Karpas-422 (cell line): Measurements from ENCODE around the gene ZNF215. TPM values are rescaled to one million over a fixed set of nuclear protein-coding genes. Genes with fewer than 3 reads are reported as not detected.

ENCODE experiments used
- DNase-seq: peaks from one replicate; pipeline ENCODE4 v3.0.0-alpha.2; 2015
- H2AFZ ChIP-seq: fragments of 200-600 bp; sonication (generic); 2 replicates; pipeline ENCODE4 v1.6.1; 2014; ENCODE audit warnings: antibody characterized with exemption, low read length, mixed read lengths
- H3K27ac ChIP-seq: fragments of 200-600 bp; sonication (generic); 2 replicates; pipeline ENCODE4 v1.5.1; 2014; ENCODE audit warnings: mild to moderate bottlenecking, low read length, moderate library complexity
- H3K27me3 ChIP-seq: fragments of 200-600 bp; sonication (generic); 2 replicates; pipeline ENCODE4 v1.6.1; 2014; ENCODE audit warnings: low read length, mixed read lengths
- H3K36me3 ChIP-seq: fragments of 200-600 bp; sonication (generic); 2 replicates; pipeline ENCODE4 v1.6.1; 2014; ENCODE audit warnings: low read length, mixed read lengths; ENCODE audit not compliant: insufficient read depth
- H3K4me1 ChIP-seq: fragments of 200-600 bp; sonication (generic); 2 replicates; pipeline ENCODE4 v1.6.1; 2014; ENCODE audit warnings: mild to moderate bottlenecking, low read length, mixed read lengths
- H3K4me2 ChIP-seq: fragments of 200-600 bp; sonication (generic); 2 replicates; pipeline ENCODE4 v1.6.1; 2014; ENCODE audit warnings: low read length, low read depth, mild to moderate bottlenecking; ENCODE audit not compliant: poor library complexity, severe bottlenecking
- H3K4me3 ChIP-seq: fragments of 200-600 bp; sonication (generic); 2 replicates; pipeline ENCODE4 v1.5.1; 2014; ENCODE audit warnings: mild to moderate bottlenecking, antibody characterized with exemption, low read length, mixed read lengths
- H3K79me2 ChIP-seq: fragments of 200-600 bp; sonication (generic); 2 replicates; pipeline ENCODE4 v1.6.1; 2014; ENCODE audit warnings: mild to moderate bottlenecking, low read length, mixed read lengths
- H3K9ac ChIP-seq: fragments of 200-600 bp; sonication (generic); 2 replicates; pipeline ENCODE4 v1.6.0; 2014; ENCODE audit warnings: low read length
- H3K9me2 ChIP-seq: fragments of 200-600 bp; sonication (generic), shearing (Covaris generic); replicated peaks from 2 replicates; pipeline ENCODE4 v1.6.0; 2014; ENCODE audit warnings: mild to moderate bottlenecking, low read length, moderate library complexity; ENCODE audit not compliant: insufficient read depth
- H3K9me3 ChIP-seq: fragments of 300-700, 200-600 bp; sonication (generic); 2 replicates; pipeline ENCODE4 v1.6.1; 2014; ENCODE audit warnings: low read length, mixed read lengths
- H4K20me1 ChIP-seq: fragments of 200-600 bp; sonication (generic); 2 replicates; pipeline ENCODE4 v1.6.1; 2014; ENCODE audit warnings: mild to moderate bottlenecking, antibody characterized with exemption, low read length, low read depth; ENCODE audit not compliant: insufficient read depth
- total RNA-seq: library from RNA; depleted of rRNA; stranded (reverse); fragments of >200 nt; shearing (Covaris generic); gene quantifications from 2 replicates; pipeline ENCODE4 v1.2.3, GENCODE V29; 2014; ENCODE audit warnings: low replicate concordance

Gene ZNF215
- total RNA-seq, 1 experiment from 2014 or later, result 26.9 TPM

DNA sequence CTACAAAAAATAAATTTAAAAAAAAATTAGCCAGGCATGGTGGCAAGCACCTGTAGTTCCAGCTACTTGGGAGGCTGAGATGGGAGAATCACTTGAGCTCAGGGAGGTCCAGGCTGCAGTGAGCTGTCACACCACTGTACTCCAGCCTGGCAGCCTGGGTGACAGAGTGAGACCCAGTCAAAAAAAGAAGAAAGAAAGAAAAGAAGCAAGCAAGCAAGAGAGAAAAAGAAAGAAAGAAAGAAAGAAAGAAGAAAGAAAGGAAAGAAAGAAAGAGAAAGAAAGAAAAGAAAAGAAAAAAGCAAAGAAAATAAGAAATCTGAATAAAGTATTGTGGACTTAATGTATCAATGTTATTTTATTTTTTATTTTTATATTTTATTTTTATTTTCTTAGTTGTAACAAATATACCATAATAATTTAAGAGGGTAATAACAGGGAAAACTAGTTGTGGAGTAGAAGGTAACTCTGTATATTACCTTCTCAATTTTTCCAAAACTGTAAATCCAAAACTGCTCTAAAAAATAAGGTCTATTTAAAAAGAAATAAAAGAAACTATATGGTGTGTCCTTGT lies 1.1 kb upstream of the ZNF215 start:
- no peaks in the 10 kb centered on the region for H3K9me3 ChIP-seq
- H3K27me3 ChIP-seq, result no peaks in the 10 kb centered on the region
- no peaks in the 10 kb centered on the region for H3K9me2 ChIP-seq
- H3K4me1 ChIP-seq, result peaks cover 25% of the 10 kb centered on the region
- H3K4me3 ChIP-seq, result no peak overlapping the region
- H2AFZ ChIP-seq, result no peak overlapping the region
- H3K36me3 ChIP-seq, result peaks cover 11% of the 10 kb centered on the region; the same call in 1 of the 2 replicates
- no peak overlapping the region for H3K4me2 ChIP-seq
- DNase-seq, result no peak
- H3K9ac ChIP-seq, result no peak overlapping the region
- no peaks in the 10 kb centered on the region for H4K20me1 ChIP-seq
- H3K27ac ChIP-seq, result no peak overlapping the region
- H3K79me2 ChIP-seq, result peaks cover 17% of the 10 kb centered on the region

DNA sequence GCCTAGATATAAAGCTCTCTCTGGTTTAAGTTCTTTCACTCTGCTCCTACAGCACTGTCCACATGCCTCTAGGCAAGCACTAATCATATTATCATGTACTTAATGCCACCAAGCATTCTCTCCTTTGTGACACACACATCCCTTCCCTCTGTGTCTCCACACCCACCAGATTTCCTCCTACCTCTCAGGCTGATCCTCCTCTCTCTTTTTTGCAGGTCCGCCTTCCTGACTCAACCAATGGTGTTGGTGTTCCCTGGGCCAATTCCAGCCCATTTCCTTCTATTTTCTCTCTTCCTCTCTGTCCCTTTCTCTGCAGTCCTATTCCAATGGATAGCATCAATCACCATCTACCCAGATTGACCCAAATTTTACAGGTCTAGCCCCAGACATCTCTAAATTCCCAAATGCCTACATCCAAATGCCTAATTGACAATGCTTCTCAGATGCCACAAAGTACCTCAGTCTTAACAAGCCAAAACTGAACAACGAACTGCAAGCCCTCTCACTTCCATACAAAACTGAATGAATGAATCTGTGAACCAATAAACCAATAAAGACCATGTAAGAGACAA lies 504 bp upstream of the ZNF215 start:
- Histone ChIP-seq H3K27ac (no peak overlapping the region), H3K9me3 (no peaks in the 10 kb centered on the region), H3K9ac (peak overlapping the region; percentile 86), H3K4me3 (peak overlapping the region; percentile 87), H3K27me3 (no peaks in the 10 kb centered on the region), H4K20me1 (no peaks in the 10 kb centered on the region), H3K9me2 (no peaks in the 10 kb centered on the region), H3K79me2 (peaks cover 20% of the 10 kb centered on the region), H3K4me1 (peaks cover 25% of the 10 kb centered on the region), H2AFZ (peak overlapping the region; percentile 98; the same call in 1 of the 2 replicates), H3K4me2 (peak overlapping the region; percentile 80), H3K36me3 (peaks cover 14% of the 10 kb centered on the region)
- DNase-seq, result peak; percentile 39

DNA sequence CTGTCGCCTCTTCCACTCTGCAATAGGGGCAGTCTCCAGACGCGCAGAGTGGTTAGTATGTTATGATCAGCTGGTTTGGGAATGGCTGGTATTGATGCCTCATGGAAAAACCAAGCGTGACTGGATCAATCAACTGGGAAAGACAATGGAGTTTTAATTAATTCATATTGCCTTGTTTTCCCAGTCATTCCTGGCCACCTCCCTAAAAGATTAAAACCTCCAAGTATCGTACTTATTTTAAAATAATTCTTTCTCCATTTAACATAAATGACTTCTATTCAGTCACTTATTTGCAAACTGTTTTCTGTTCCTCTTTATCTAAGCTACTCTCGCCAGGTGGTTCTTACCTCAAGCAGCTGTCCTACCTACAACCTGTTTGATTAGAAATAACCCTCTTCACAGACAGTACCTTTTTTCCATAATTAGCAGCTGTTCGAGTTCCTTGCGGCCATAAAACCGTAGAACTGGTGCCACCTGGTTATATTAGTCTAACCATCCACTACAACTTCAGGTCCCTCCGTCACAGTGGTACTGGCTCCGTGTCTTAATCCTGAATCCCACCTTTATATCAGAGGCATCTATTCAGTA lies 898 bp downstream of the ZNF215 start:
- no peaks in the 10 kb centered on the region for H4K20me1 ChIP-seq
- no peaks in the 10 kb centered on the region for H3K9me3 ChIP-seq
- H3K79me2 ChIP-seq, result peaks cover 28% of the 10 kb centered on the region
- peak overlapping the region; percentile 98; the same call in 1 of the 2 replicates for H2AFZ ChIP-seq
- peak overlapping the region; percentile 41 for H3K27ac ChIP-seq
- H3K4me2 ChIP-seq, result peak overlapping the region; percentile 80
- DNase-seq, result peak; percentile 83
- no peaks in the 10 kb centered on the region for H3K27me3 ChIP-seq
- no peaks in the 10 kb centered on the region for H3K9me2 ChIP-seq
- H3K9ac ChIP-seq, result peak overlapping the region; percentile 86
- peaks cover 25% of the 10 kb centered on the region for H3K4me1 ChIP-seq
- peak overlapping the region; percentile 87 for H3K4me3 ChIP-seq
- peaks cover 20% of the 10 kb centered on the region for H3K36me3 ChIP-seq

DNA sequence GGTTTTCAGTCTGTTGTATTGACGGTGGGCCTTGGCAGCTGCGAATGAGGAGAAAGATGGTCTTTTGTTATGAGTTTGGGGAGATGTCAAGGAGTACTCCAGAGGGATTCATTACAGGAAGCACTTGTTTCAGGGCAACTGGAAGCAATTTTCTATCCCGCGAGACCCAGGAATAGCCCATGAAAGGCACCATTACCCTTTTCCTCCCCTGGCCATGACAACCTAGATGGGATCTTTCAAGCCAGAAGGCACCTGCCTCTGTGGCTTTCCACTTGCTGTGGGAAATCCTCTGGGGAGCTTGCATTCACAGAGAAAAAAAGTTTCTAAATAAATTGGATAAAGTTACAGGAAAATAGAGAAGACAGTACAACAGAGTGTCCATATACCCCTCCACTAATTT lies 2.7 kb downstream of the ZNF215 start:
- Histone ChIP-seq H3K9me2 (no peaks in the 10 kb centered on the region), H3K4me1 (peaks cover 25% of the 10 kb centered on the region), H3K9me3 (no peaks in the 10 kb centered on the region), H2AFZ (no peak overlapping the region), H3K27me3 (no peaks in the 10 kb centered on the region), H3K79me2 (peaks cover 32% of the 10 kb centered on the region), H3K36me3 (peaks cover 31% of the 10 kb centered on the region), H3K4me2 (peak overlapping the region; percentile 80), H3K4me3 (no peak overlapping the region), H4K20me1 (no peaks in the 10 kb centered on the region), H3K9ac (no peak overlapping the region), H3K27ac (no peak overlapping the region)
- no peak for DNase-seq

DNA sequence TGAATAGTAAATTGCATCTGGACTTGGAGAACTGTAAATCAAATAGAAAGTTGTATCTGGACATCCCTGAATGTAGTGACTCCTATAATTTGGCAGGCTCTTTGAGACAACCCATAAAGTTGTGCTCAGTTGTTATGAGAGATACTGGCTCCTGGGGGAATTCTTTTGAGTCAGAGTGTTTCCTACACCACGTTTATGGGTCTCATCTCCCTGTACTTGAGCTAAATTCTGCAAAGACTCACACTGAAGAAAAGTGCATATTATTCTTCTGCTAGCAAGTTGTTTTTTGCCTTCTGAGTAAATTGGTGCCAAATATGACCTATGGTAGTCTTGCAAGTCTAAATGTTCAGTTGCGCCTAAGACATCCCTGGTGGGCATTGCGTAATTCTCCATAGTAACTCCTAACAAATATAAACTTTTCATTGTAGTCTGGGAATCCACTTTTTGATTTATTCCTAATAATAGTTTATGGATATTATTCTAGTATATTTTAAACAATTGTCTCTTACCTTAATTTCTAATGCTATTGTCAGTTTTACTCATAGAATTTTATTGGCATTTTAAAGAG lies 5.0 kb downstream of the ZNF215 start:
- no peak for DNase-seq
- Histone ChIP-seq H3K4me1 (peaks cover 18% of the 10 kb centered on the region), H3K4me2 (no peak overlapping the region), H3K27ac (no peak overlapping the region), H3K4me3 (no peak overlapping the region), H3K27me3 (no peaks in the 10 kb centered on the region), H4K20me1 (no peaks in the 10 kb centered on the region), H3K79me2 (peaks cover 32% of the 10 kb centered on the region), H3K9me2 (no peaks in the 10 kb centered on the region), H2AFZ (no peak overlapping the region), H3K9me3 (no peaks in the 10 kb centered on the region), H3K36me3 (peaks cover 43% of the 10 kb centered on the region), H3K9ac (no peak overlapping the region)

DNA sequence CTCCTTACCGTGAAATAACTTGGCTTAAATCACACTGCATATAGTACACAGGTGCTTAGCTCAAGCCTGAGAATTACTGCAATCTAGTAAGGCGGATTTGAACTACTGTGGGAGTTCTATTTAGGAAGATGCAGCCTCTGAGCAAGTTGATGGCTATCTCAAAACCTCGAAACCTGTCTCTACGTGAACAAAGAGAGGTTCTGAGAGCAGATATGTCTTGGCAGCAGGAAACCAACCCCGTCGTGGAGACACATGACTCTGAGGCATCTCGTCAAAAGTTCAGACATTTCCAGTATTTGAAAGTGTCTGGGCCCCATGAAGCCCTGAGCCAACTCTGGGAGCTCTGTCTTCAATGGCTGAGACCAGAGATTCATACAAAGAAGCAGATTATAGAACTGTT lies 5.9 kb downstream of the ZNF215 start:
- Histone ChIP-seq H3K4me1 (peaks cover 18% of the 10 kb centered on the region), H3K27ac (no peak overlapping the region), H3K79me2 (peaks cover 32% of the 10 kb centered on the region), H3K27me3 (no peaks in the 10 kb centered on the region), H3K9me2 (no peaks in the 10 kb centered on the region), H4K20me1 (no peaks in the 10 kb centered on the region), H2AFZ (no peak overlapping the region), H3K36me3 (peaks cover 47% of the 10 kb centered on the region), H3K4me3 (no peak overlapping the region), H3K9me3 (no peaks in the 10 kb centered on the region), H3K4me2 (no peak overlapping the region), H3K9ac (no peak overlapping the region)
- peak; percentile 6 for DNase-seq

DNA sequence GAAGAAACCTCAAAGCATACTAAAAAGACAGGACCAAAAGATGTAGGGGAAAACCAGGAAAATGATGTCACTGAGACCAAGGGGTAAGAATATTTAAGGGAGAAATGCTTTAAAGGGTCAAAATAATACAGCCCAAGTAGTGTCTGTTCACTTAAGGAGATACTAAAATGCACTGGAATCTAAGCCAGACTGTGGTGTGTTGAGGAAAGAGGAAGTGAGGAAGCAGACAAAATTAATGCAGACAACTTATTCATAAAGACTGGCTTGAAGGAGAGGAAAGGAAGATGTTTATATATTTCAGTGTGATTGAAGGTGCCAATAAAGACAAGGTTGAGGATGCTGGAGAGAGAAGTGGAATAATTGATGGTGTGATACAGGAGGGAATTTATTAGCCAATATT lies 15.7 kb downstream of the ZNF215 start:
- Histone ChIP-seq H3K79me2 (0 out of 2 replicates have a peak, but pooled peaks cover 8% of the 10 kb centered on the region), H3K9me3 (no peaks in the 10 kb centered on the region), H3K9ac (no peak overlapping the region), H3K4me3 (no peak overlapping the region), H3K27ac (no peak overlapping the region), H3K9me2 (no peaks in the 10 kb centered on the region), H3K4me2 (no peak overlapping the region), H3K4me1 (peaks cover 3% of the 10 kb centered on the region; the same call in 1 of the 2 replicates), H4K20me1 (no peaks in the 10 kb centered on the region), H2AFZ (no peak overlapping the region), H3K27me3 (no peaks in the 10 kb centered on the region), H3K36me3 (peaks cover 25% of the 10 kb centered on the region)
- no peak for DNase-seq

DNA sequence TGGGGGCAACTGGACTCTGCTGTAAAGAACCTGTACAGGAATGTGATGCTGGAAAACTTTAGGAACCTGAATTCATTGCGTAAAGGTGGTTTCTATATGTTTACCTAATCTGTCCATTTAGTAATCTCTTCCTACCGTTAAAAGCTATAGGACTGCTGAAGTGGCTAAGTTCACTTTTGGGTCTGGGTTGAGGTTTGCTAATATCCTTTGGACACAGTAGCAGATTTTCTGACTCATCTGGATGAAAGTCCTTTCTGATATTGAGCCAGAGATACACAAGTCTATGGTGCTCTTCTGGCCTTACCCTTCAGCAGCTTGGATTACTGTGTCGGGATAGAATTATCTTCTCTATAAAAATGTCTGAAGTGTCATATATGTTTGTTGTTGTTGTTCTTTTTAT lies 16.9 kb downstream of the ZNF215 start:
- peak; percentile 31 for DNase-seq
- Histone ChIP-seq H3K36me3 (peaks cover 35% of the 10 kb centered on the region), H3K27me3 (no peaks in the 10 kb centered on the region), H2AFZ (no peak overlapping the region), H3K4me2 (no peak overlapping the region), H3K79me2 (0 out of 2 replicates have a peak, but pooled peaks cover 1% of the 10 kb centered on the region), H4K20me1 (no peaks in the 10 kb centered on the region), H3K4me3 (no peak overlapping the region), H3K9me3 (no peaks in the 10 kb centered on the region), H3K9ac (no peak overlapping the region), H3K9me2 (no peaks in the 10 kb centered on the region), H3K4me1 (peaks cover 3% of the 10 kb centered on the region; the same call in 1 of the 2 replicates), H3K27ac (no peak overlapping the region)
